Stimulated activated CD4-positive, alpha-beta T cell treated with anti-CD3 and anti-CD28 coated beads, Interleukin-1b, Interleukin-23, amount 100 ng/mL, for 24 hours (primary cell): ENCODE measurements around the gene MSANTD2.
A peak's percentile ranks its signal among the peaks of the same experiment; 100 is the strongest.

Experiments used
- DNase-seq, 4 experiments: peaks; one replicate each; pipeline ENCODE4 v3.0.0-alpha.2; 2020; ENCODE audit warnings: low read depth in 4 of 4, low spot score in 1 of 4

The MSANTD2 gene

DNA sequence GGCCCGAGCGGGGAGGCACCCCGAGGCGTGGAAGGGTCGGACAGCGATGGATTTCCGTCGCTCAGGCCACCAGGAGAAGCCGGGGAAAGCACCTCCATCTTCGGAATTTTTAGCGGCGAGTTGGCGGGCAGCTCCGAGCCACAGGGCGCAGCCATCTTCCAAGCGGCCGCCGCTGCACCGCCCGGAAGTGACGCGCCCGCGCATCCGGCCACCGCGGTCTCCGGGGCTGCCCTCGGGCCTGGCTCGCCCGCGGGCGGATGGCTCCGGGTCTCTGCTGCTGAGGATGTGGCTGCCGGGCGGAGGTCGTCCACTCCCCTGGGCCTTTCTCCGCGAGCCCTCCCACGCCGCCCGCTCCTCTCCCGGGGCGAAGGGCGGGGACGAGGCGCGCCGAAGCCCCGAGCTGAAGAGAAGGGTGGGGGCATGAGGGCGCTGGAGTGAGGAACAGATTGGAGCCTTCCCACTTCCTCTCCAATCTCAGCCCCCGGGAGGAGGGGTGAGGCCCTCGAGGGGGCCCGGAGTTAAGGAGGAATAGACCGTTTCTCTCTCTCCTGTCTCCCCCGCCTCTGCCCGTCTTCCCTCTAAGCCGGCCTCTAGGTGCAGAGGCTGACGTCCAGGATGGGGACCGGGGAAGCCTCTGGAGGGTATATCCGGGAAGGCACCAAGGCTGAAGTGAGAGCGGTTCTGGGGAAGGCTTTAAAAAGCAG is at the start of gene MSANTD2:
TSS of gene MSANTD2 (minus strand) at position 181 of the 704 bp plus-strand sequence. CDS start at position 155, 26 bp downstream.
- DNase-seq, result peak; percentile 50 to 74 (median 60)

DNA sequence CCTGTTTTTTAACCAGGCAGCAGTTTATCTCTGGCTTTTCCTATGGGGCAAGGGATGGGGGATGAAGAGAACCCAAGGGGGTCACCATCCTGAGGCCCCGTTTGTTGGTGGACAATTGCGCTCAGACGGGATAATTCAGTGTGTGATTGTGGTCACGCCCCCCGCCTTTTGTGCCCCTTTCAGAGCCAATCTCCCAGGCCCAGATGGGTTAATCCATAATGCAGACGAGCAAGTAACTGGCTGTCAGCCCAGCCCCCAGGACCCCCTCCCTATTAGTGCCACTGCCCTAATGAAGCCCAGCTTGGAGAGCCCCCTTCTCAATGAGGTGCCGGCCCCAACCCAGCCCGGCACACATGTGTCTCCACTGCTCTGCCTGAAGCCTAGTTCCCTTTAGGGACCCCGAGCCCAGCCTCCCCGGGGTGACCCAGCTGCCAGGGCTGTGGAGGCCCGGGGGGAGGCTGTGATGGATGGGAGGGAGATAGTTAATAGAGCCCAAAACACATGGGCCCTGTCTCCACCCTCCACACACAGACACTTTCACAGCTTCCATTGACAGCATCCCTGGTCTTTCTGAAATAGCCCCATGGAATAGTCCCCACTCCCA is 46.0 kb upstream of the MSANTD2 start:
- DNase-seq, result no peak

GRCh38 chr11:124844664-124845079 is 44.5 kb upstream of the MSANTD2 start:
- no peak for DNase-seq

GRCh38 chr11:124843616-124843910 is 43.4 kb upstream of the MSANTD2 start:
- no peak for DNase-seq

DNA sequence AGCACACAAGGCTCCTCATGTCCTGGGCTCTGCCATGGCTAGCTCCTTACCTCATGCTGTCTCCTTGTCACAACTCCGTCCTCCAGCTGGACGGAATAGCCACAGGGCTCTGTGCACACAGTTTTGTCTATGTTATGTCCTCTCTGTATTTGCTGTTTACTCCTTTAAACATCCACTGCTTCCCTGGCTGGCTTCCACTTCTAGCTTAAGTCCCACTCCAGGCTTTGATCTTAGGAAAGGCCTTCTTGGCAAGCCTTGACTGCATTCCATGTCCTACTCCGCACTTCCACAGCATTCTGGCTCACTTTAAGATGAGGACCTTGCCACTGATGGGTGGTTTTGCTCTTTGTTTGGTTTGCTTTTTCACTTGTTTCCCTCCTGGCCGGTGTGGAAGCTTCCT is 42.1 kb upstream of the MSANTD2 start:
- no peak for DNase-seq

DNA sequence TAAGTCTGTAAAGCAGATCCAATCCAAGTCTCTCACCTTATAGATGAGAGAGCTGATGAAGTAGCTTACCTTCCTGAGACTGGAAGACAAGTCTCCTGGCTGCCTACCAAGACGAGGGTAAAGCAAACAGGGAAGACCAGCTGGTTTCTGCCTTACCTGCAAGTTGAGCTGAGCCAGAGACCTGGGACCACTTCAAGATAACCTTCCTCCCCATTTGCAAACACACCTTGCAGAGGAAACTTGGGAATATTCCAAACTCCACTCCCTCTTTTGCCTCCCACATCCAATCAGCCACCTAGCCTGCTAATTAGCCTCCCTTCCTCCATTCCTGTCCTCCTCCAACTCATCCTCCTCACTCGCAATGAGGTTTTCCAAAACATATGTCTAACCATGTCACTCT is 41.6 kb upstream of the MSANTD2 start:
- no peak for DNase-seq

DNA sequence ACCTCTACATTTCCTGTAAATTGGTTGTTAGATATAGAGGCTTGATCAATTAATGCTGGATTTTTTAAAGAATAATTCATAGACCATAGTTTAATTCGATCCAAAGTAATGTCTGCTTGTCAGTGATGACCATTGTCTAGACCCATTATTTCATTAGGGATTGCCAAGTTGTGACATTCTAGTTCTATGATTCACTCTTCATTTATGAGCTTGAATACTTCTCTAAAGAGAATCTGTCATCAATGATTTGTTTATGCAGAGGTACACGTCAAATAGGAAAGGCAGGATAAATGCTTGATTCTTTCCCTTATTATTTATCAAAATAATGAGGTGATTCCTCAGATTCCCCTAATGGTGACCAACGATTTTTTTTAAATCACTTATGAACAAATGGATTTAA is 41.0 kb upstream of the MSANTD2 start:
- DNase-seq, result no peak

GRCh38 chr11:124840666-124841065 is 40.5 kb upstream of the MSANTD2 start:
- no peak for DNase-seq

DNA sequence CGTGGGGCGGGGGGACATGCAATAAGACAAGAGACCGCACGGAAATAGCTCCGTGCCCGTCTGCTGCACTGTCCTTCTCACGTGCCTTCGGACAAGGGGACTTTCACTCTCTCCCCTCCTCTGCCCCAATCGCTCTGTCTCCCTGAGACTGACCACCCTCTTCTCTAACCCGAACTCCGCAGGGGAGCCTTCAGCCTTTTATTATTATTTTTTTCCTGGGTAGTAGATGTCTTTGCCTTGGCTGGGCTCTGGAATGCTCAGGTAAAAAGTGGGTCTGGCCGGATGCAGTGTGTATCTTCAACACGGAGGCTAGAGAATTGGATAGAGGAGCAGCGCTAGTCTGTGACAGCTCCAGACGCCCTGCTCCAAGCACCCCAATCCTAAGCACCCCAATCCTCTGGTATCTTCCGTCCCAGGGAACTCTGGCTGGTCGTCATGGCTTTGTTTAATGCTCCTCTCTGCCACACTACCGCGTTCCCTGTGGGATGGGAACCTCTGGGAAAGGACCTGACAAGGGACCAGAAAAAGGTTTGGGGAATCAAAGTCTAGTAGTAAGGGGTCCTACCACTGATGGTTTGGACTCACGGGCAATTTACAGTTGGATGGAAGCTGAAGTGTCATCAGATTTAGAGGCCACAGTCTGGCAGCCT is 39.9 kb upstream of the MSANTD2 start:
- no peak for DNase-seq

- no peak for DNase-seq
Measured at GRCh38 chr11:124839128-124839971, 39.1 kb upstream of the MSANTD2 start.

DNA sequence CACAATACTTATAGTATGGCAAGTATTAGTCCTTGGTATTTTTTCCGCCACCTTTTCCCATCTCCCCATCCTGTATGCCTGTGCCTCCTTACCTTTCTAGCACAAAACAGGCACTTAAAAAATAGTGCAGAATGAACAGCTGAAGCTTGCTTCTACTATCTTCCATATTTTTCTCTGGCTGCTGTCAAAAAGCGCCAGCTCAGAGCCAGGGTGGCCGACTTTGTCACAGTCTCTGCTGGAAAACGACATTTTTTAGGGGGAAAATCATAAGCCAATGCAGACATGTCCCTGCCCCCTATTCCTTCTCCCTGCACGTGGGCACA is 38.6 kb upstream of the MSANTD2 start:
- DNase-seq, result no peak

DNA sequence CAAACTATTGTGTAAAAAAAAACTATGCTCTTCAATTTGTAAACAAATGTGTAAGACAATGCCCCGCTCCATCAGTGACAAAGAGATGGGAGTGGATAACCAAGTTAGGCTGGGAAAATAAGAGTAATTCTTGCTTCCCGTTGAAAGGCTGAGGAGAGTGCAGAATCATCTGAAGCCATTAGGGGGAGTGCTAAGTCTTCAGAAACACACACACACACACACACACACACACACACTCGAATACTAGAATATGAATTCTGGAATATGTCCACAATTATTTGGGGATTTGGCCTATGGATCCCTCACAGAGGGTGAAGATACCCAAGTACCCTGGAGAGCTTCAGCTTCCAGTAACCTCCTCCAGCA is 37.3 kb upstream of the MSANTD2 start:
- DNase-seq, result no peak

GRCh38 chr11:124835918-124836317 is 35.7 kb upstream of the MSANTD2 start:
- DNase-seq, result no peak

- no peak for DNase-seq
Measured at GRCh38 chr11:124834526-124835180, 34.4 kb upstream of the MSANTD2 start.

DNA sequence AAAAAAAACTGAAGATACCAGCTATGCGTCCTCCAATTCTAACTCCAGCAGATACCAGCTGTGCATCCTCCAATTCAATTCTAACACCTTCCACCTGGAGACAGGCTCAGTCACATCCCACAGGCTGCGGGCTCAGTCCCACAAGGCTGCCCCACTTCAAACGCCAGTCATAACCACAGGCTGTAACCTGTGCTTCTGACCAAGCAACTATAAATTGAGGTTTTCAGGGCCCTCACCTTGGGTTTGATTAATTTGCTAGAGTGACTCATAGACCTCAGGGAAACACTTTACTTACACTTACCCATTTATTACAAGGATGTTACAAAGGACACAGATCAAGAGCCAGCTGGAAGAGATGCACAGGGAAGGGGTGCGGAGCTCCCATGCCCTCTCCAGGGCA is 32.4 kb upstream of the MSANTD2 start:
- no peak for DNase-seq

GRCh38 chr11:124831897-124832296 is 31.7 kb upstream of the MSANTD2 start:
- DNase-seq, result no peak

GRCh38 chr11:124830749-124831148 is 30.5 kb upstream of the MSANTD2 start:
- no peak for DNase-seq

GRCh38 chr11:124829986-124830385 is 29.8 kb upstream of the MSANTD2 start:
- no peak for DNase-seq

- DNase-seq, result no peak
Measured at GRCh38 chr11:124825876-124826275, 25.7 kb upstream of the MSANTD2 start.

DNA sequence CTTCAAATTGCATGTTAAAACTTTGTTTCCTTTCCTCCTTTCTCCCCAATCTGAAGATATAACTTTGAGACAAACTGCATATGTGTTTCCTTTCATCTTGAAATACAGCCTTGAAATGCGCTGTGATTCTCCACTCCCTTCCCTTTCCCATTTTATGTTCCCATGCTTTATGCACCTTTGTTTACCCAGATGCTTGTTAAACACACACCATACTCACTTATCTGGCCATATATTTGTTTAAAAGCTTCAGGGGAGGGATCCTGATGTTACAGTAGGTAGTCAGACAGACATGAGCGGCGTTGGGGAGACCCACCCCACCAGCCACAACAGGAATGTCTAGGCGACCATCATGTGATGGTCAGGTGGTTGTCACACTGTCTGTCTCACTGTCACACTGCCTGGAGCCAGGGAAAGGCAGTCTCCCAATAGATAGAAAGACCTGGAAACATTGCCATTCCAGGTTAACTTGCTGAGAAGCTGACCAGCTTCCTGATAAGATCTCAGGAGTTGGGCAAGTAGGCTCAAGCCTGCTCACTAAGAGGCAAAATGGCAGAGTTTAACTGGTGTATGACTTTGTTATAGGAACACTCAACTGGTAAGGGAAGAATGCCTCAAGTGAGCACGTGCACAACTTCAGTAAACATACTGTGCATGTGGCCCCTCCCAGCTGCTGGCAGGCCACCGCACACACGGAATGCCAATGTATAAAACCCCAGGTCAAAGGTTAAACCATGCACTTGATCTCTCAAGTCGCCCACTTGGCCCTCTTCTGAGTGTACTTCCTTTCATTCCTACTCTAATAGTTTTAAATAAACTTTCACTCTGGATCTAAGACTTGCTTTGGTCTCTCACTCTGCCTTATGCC is 23.5 kb upstream of the MSANTD2 start:
- no peak for DNase-seq
